ENCODE results near the gene HNRNPCL2. TPM values are rescaled to one million over a fixed set of nuclear protein-coding genes. Genes with fewer than 3 reads are reported as not detected.
"Not testable (repeated sequence)": the region's sequence is repeated elsewhere in the genome, so short reads cannot be mapped to it uniquely, and the experiment has no call there.

Gene HNRNPCL2
- total RNA-seq, result not detected

- H3K27ac Mint-ChIP-seq; H3K4me1 Mint-ChIP-seq; H3K27me3 Mint-ChIP-seq; H3K36me3 Mint-ChIP-seq (ENCODE audit: low read depth); ATAC-seq; DNase-seq; CTCF ChIA-PET; POLR2A ChIA-PET; intact Hi-C loops (cut with DNase I, micrococcal nuclease); H3K9me3 Mint-ChIP-seq (ENCODE audit: low read depth); H3K4me3 Mint-ChIP-seq: not testable (repeated sequence)
These were observed at the start of gene HNRNPCL2 for GRCh38 chr1:13116754-13117153. HNRNPCL2 (minus strand) TSS chr1:13116854; CDS start chr1:13116400, 454 bp downstream.

GRCh38 chr1:13165531-13165930, 48.9 kb upstream of the HNRNPCL2 start, which contains the start of gene HNRNPCL4:
HNRNPCL4 (minus strand) TSS chr1:13165631; CDS start chr1:13165467, 164 bp downstream.
- H3K9me3 Mint-ChIP-seq (ENCODE audit: low read depth); H3K27ac Mint-ChIP-seq; H3K4me1 Mint-ChIP-seq; intact Hi-C loops (cut with DNase I, micrococcal nuclease); H3K36me3 Mint-ChIP-seq (ENCODE audit: low read depth); POLR2A ChIA-PET; H3K4me3 Mint-ChIP-seq; ATAC-seq; DNase-seq; H3K27me3 Mint-ChIP-seq; CTCF ChIA-PET: not testable (repeated sequence)

GRCh38 chr1:13155909-13156308, 39.3 kb upstream of the HNRNPCL2 start, which contains the start of gene PRAMEF26:
PRAMEF26 (minus strand) TSS chr1:13156009; CDS start chr1:13153095, 2,914 bp downstream.
- H3K4me1 Mint-ChIP-seq; H3K27ac Mint-ChIP-seq; H3K9me3 Mint-ChIP-seq (ENCODE audit: low read depth); intact Hi-C loops (cut with DNase I, micrococcal nuclease); DNase-seq; H3K27me3 Mint-ChIP-seq; H3K4me3 Mint-ChIP-seq; CTCF ChIA-PET; POLR2A ChIA-PET; H3K36me3 Mint-ChIP-seq (ENCODE audit: low read depth); ATAC-seq: not testable (repeated sequence)

- intact Hi-C loops (cut with DNase I, micrococcal nuclease); H3K9me3 Mint-ChIP-seq (ENCODE audit: low read depth); POLR2A ChIA-PET; H3K27ac Mint-ChIP-seq; H3K27me3 Mint-ChIP-seq; CTCF ChIA-PET; H3K4me1 Mint-ChIP-seq; ATAC-seq; H3K36me3 Mint-ChIP-seq (ENCODE audit: low read depth); DNase-seq; H3K4me3 Mint-ChIP-seq: not testable (repeated sequence)
These were observed 46.2 kb downstream of the HNRNPCL2 start, which contains the start of gene PRAMEF25 for GRCh38 chr1:13070474-13070873. PRAMEF25 (plus strand) TSS chr1:13070774; CDS start chr1:13073694, 2,920 bp downstream.

Other genes starting within 250 kb of the HNRNPCL2 start
- not detected for gene PRAMEF4, start 230.7 kb downstream of the HNRNPCL2 start, total RNA-seq
- gene PRAMEF10, start 218.6 kb downstream of the HNRNPCL2 start, total RNA-seq, result not detected
- gene PRAMEF7, start 200.2 kb downstream of the HNRNPCL2 start, total RNA-seq, result not detected
- gene PRAMEF6, start 169.3 kb downstream of the HNRNPCL2 start, total RNA-seq, result not detected
- gene PRAMEF27, start 60.3 kb downstream of the HNRNPCL2 start, total RNA-seq, result not detected
- gene HNRNPCL3, start 56.1 kb downstream of the HNRNPCL2 start, total RNA-seq, result not detected
- not detected for gene PRAMEF25, start 46.1 kb downstream of the HNRNPCL2 start, total RNA-seq
- not detected for gene PRAMEF26, start 39.2 kb upstream of the HNRNPCL2 start, total RNA-seq
- not detected for gene HNRNPCL4, start 48.8 kb upstream of the HNRNPCL2 start, total RNA-seq
- gene PRAMEF9, start 55.0 kb upstream of the HNRNPCL2 start, total RNA-seq, result not detected
- gene PRAMEF13, start 84.6 kb upstream of the HNRNPCL2 start, total RNA-seq, result not detected
- not detected for gene PRAMEF18, start 109.3 kb upstream of the HNRNPCL2 start, total RNA-seq
- not detected for gene PRAMEF5, start 137.3 kb upstream of the HNRNPCL2 start, total RNA-seq
- not detected for gene PRAMEF8, start 168.3 kb upstream of the HNRNPCL2 start, total RNA-seq
- gene PRAMEF33, start 186.7 kb upstream of the HNRNPCL2 start, total RNA-seq, result not detected
- gene PRAMEF15, start 198.7 kb upstream of the HNRNPCL2 start, total RNA-seq, result not detected
- not detected for gene PRAMEF14, start 230.3 kb upstream of the HNRNPCL2 start, total RNA-seq